IPS-NIHi7 (cell line): ENCODE measurements around the gene STPG2.
"Not testable (repeated sequence)": the region's sequence is repeated elsewhere in the genome, so short reads cannot be mapped to it uniquely, and the experiment has no call there.

Source experiments
- DNase-seq: peaks from one replicate; pipeline ENCODE4 v3.0.0; 2012; ENCODE audit warnings: mixed read lengths; ENCODE audit errors: extremely low spot score

Gene STPG2

DNA sequence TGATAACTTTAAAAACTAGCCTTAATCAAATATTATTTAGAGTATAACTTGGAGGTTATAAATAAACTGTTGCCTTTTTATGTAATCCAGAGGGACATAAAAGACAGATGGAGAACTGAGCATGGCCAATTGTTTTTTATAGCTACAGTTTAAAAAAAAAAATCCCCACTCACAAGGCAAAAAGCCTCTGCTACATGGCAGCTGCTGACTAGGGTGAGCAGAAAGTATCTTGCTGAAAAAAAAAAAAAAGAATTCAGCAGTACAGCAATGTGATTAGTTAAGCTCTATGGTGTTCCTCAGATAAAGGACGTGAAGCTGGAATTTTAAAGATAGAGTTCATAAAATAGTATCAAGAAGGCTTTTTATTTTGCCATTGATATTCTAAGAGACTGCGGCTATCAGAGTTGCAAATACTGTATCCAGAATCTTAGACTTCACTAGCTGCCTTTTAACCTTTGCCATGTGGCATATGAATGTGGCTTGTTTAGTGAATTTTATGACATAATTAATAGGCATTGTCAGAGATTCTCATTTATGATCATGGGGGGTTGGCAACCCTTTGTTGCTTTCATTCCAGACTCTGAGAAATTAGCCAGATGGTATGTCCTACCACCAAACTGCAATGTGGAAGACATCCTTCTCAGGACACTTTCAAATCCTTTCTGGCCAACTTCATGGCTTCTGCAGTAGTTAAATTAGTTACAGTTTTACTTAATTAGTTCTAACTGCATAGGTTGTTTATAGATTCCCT is 498.0 kb downstream of the STPG2 start:
- DNase-seq: no peak

GRCh38 chr4:97643179-97643578 is 500.1 kb downstream of the STPG2 start:
- DNase-seq: no peak

DNA sequence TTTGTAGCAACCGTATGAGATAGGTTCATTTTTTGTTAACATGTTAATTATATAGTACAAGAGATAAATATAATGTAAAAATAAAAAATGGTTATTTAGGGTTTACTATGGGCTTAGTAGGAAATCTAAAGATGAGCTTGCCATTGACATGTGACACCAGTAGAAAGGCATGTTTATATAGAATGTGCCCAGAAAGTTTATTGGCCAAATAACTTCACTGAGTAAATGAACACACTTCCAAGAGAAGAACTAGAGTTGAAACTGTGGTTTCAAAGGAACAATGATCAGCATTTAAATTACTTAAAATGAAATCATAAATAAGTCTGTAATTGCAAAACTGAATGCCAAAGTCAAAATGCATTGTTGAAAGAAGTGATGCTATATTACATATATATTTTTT is 503.3 kb downstream of the STPG2 start:
- DNase-seq: no peak

DNA sequence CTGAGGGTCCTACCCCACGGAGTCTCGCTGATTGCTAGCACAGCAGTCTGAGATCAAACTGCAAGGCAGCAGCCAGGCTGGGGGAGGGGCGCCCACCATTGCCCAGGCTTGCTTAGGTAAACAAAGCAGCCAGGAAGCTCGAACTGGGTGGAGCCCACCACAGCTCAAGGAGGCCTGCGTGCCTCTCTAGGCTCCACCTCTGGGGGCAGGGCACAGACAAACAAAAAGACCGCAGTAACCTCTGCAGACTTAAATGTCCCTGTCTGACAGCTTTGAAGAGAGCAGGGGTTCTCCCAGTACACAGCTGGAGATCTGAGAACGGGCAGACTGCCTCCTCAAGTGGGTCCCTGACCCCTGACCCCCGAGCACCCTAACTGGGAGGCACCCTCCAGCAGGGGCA is 509.4 kb downstream of the STPG2 start:
- DNase-seq: not testable (repeated sequence)

- no peak for DNase-seq
Observed at GRCh38 chr4:97627750-97628149, 515.5 kb downstream of the STPG2 start.

DNA sequence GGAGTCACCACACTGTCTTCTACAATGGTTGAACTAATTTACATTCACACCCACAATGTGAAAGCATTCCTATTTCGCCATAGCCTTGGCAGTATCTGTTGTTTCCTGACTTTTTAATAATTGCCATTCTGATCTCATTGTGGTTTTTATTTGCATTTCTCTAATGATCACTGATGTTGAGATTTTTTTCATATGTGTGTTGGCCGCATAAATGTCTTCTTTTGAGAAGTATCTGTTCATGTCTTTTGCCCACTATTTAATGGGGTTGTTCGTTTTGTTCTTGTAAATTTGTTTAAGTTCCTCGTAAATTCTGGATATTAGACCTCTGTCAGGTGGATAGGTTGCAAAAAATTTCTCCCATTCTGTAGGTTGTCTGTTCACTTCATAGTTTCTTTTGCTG is 519.1 kb downstream of the STPG2 start:
- DNase-seq: no peak

DNA sequence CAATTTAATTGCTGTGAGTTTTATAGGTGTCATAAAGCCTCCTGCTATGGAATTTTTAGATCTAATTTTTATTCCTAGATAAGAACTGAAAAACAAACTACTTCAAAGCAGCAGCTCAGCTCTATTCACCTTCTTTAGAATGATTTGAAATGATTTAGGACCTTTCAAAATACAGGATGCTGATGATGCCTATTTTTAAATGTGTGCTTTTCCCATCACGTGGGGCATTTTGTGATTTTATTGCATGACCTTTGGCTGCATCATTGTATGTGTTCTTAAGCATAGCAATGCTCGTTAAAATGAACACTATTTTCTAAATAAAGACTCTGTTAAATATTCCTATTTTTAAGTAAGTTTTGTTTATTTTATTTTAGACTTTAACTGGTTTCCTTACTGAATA is 537.3 kb downstream of the STPG2 start:
- no peak for DNase-seq

GRCh38 chr4:97593248-97593647 is 550.0 kb downstream of the STPG2 start:
- DNase-seq: no peak

DNA sequence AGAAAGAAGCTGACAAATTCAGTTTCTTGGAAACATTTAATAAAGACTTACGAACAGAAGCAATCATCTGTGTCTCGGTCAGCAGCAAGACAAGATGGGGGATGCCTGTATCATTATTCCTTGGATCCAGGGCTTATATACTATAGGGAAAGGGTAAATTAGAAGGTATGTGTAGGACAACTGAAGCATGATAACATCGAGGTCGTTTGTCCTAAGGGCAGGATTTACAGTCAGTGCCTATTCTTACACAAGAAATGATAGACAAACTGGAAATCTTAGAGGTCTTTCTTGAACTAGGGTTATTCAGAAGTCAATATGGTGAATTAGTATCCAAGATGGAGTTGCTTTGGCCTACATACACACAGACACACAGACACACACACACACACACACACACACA is 553.0 kb downstream of the STPG2 start:
- DNase-seq: no peak

- no peak for DNase-seq
Observed at GRCh38 chr4:97589481-97590196, 553.6 kb downstream of the STPG2 start.

GRCh38 chr4:97587912-97588311 is 555.4 kb downstream of the STPG2 start:
- no peak for DNase-seq

DNA sequence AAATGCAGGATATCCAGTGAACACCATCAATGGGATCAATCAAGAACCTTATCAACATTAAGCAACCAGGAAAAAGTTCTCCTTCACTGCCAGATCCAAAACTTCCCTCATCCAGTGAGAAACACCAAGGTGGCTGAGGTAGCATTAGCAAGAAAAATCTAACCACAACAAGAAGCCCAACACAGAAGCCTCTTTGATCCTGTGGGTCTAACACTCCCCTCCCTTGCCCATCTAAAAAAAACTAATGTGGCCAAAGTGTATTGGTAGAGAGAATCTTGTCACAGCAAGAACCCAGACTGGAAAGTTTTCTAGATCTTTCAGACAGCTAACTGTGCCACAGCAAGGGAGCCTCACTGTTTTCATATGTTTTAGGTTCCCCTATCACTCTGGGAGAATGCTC is 558.0 kb downstream of the STPG2 start:
- no peak for DNase-seq

- no peak for DNase-seq
Observed at GRCh38 chr4:97582890-97583289, 560.4 kb downstream of the STPG2 start.

DNA sequence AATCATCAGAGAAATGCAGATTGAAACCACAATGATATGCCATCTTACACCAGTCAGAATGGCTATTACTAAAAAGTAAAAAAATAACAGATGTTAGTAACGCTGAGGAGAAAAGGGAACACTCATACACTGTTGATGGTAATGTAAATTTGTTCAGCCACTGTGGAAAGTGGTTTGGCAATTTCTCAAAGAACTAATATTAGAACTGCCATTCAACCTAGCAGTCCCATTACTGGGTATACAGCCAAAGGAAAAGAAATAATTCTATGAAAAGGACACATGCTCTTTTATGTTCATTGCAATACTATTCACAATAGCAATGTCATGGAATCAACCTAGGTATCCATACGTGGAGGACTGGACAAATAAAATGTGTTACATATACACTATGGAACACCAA is 566.3 kb downstream of the STPG2 start:
- DNase-seq: no peak

DNA sequence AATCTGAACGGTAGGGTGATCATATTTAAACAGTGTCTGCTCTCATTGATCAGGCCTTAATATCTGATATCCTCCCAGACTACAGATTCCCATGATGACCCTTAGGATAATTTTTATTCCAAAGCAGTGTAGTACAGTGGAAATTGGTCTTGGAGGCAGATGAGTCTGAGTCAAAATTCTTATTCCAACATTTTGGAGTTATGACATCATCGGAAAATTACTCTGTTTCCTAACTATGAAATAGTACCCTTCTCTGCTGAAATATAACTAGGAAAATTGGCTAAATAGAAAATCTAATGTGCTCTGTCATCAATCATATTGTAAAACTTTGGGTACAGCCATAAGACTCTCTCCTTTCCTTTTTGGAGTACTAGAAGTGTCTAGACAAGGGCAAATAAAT is 583.3 kb downstream of the STPG2 start:
- no peak for DNase-seq

- DNase-seq: peak; percentile 26
Observed at GRCh38 chr4:97558204-97558778, 585.0 kb downstream of the STPG2 start.

DNA sequence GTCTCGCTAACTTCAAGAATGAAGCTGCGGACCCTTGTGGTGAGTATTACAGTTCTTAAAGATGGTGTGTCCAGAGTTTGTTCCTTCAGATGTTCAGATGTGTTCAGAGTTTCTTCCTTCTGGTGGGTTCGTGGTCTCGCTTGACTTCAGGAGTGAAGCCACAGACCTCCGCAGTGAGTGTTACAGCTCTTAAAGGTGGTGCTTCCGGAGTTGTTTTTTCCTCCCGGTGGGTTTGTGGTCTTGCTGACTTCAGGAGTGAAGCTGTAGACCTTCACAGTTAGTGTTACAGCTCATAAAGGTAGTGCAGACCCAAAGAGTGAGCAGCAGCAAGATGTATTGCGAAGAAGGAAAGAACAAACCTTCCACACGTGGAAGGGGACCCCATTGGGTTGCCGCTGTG is 592.6 kb downstream of the STPG2 start:
- DNase-seq: not testable (repeated sequence)

GRCh38 chr4:97548943-97549583 is 594.2 kb downstream of the STPG2 start:
- DNase-seq: no peak

DNA sequence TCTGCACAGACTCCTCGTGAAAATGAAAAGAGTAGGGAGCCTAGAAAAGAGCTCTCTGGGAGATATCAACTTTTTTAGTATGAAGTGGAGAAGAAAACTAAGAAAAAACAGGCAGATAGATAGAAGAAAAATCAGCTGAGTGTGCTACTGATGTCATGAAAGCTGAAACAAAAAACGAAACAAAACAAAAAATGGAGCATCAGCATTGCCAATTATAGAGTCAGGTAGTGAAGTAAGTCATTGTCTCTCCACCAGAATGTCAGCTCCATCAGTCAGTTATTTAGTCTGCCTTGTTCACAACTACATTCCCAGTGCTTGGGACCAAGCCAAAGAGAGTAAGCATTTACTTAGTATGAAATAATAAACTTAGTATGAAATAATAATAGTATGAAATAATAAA is 595.1 kb downstream of the STPG2 start:
- no peak for DNase-seq

DNA sequence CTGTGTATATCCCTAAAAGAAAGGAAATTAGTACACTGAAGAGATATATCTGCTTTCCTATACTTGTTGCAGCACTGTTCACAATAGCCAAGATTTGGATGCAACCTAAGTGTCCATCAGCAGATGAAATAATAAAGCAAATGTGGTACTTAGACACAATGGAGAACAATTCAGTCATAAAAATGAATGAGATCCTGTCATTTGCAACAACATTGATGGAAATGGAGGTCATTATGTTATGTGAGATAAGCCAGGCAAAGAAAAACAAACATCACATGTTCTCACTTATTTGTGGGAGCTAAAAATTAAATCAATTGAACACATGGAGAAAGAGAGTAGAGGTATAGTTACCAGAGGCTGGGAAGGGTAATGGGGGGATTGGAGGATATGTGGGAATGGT is 611.9 kb downstream of the STPG2 start:
- no peak for DNase-seq

DNA sequence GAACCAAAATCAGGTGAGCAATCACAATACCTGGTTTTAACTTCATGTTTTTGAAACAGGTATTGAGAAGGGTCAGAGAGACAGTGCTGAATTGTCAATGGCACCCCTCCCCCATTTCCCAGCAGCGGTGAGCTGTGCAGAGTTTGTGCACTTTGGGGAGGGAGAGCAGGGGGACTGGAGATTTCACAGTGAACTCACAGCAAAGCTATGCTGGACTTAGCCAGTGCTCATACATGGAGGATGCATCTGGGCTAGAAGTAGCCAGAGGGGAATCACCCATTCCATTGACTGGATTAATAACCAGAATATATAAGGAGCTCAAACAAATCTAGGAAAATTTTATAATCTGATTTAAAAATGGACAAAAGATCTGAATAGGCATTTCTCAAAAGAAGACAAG is 612.6 kb downstream of the STPG2 start:
- no peak for DNase-seq

GRCh38 chr4:97525236-97525635 is 618.0 kb downstream of the STPG2 start:
- no peak for DNase-seq

DNA sequence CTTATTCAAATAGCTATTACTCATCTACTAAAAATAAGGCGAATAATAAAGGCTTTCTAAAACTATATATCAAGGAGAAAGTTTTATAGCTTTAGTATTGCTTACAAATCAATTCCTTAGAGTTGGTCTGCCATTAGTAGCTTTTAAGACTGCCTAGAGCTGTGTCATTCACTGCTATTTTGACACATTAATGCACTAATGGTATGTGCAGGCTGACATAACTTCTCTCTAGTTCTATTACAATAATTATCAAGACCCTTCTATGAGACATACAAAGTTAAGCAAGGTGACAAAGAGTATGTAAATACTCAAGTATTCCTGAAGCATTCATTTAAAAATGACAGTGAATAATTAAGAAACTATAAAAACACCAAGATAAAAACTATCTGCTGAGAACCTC is 625.3 kb downstream of the STPG2 start:
- no peak for DNase-seq
